Thyroid gland (tissue), 4 donors: ENCODE data around the gene PLAAT3.

Experiments
- CTCF ChIP-seq, 6 experiments: fragments of 200-600 bp in 3 of 6; fragments of 450-650 bp in 3 of 6; sonication (generic) in 3 of 6; IDR thresholded peaks; one replicate each; pipeline ENCODE4 v1.5.1; 2016 to 2019; ENCODE audit warnings: antibody characterized with exemption in 6 of 6, mild to moderate bottlenecking in 2 of 6, inconsistent platforms in 1 of 6, moderate library complexity in 1 of 6
- POLR2A ChIP-seq, 2 donors: fragments of 450-650 bp; IDR thresholded peaks; one replicate each; pipeline ENCODE4 v1.6.1; 2017; ENCODE audit warnings: antibody characterized with exemption in 2 of 2, mild to moderate bottlenecking in 2 of 2, moderate library complexity in 1 of 2

DNA sequence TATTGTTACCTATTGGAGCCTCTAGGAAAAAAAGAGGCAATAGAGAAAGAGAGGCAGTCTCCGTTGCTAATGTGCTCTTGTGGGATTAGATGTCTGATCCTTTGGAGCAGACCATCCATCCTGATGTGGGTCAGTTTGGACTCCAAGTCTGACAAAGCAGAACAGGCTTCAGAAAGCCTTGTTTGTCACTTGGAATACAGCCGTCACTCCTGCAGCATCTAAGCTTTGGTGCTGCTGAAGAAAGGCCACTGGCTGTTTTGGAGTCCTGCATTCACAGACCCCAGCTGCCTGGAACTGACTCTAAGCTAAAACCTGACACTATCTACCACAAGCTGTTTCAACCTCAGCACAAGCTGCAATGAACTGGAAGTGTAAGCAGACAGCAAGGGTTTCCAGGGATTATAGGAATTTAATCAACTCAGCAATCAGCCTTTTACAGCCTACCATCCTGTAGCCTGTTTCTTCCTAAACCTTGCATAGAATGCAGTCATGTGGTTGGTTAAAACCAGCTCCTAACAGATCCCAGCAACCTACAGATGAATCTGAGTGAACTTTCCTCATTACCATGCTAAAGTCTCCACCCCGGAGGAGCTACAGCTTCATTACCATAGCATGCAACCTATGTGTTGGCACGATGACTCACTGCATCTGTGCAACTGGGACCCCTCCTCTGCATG lies 81.3 kb downstream of the PLAAT3 start:
- no peak for TF ChIP-seq CTCF (IDR thresholded peaks at IDR 0.05)
- no peak for TF ChIP-seq POLR2A (IDR thresholded peaks at IDR 0.05)
